Activated CD4-positive, alpha-beta T cell treated with anti-CD3 and anti-CD28 coated beads, Interleukin-2, amount 10 ng/mL, durations not matched to agents 7 days and 5 days (primary cell): ENCODE measurements around the gene ARMC3. TPM values are rescaled to one million over a fixed set of nuclear protein-coding genes. Genes with fewer than 3 reads are reported as not detected.
"Not testable (repeated sequence)": the region's sequence is repeated elsewhere in the genome, so short reads cannot be mapped to it uniquely, and the experiment has no call there.

Source experiments
- CTCF ChIA-PET: fragments of 350-600 bp; sonication (Branson Sonifier 250); formaldehyde crosslinking; loops from one replicate; lab custom pipeline; 2021; ENCODE audit warnings: antibody characterized with exemption; lab: Charles Lee
- POLR2A ChIA-PET: fragments of 350-600 bp; sonication (Branson Sonifier 250); formaldehyde crosslinking; loops from one replicate; lab custom pipeline; 2021; ENCODE audit warnings: antibody characterized with exemption; lab: Charles Lee
- DNase-seq: peaks from one replicate; pipeline ENCODE4 v3.0.0-alpha.2; 2020
- H3K27ac Mint-ChIP-seq: one replicate; pipeline ENCODE4 v1.8.0; 2021; ENCODE audit warnings: mild to moderate bottlenecking, moderate library complexity, mixed read lengths
- H3K27me3 Mint-ChIP-seq: one replicate; pipeline ENCODE4 v1.8.0; 2021; ENCODE audit warnings: mixed read lengths
- H3K36me3 Mint-ChIP-seq: one replicate; pipeline ENCODE4 v1.8.0; 2021; ENCODE audit warnings: low read depth, mixed read lengths
- H3K4me1 Mint-ChIP-seq: one replicate; pipeline ENCODE4 v1.8.0; 2021; ENCODE audit warnings: mixed read lengths
- H3K4me3 Mint-ChIP-seq: one replicate; pipeline ENCODE4 v1.8.0; 2021; ENCODE audit warnings: mild to moderate bottlenecking, moderate library complexity, mixed read lengths
- H3K9me3 Mint-ChIP-seq: one replicate; pipeline ENCODE4 v1.8.0; 2021; ENCODE audit warnings: mixed read lengths
- total RNA-seq, 2 experiments: library from RNA; stranded (reverse); gene quantifications; one replicate each; pipeline ENCODE4 v1.2.3, GENCODE V29; 2021

ARMC3 gene
- total RNA-seq, 2 experiments from 2014 or later, result not detected

GRCh38 chr10:23047201-23048050, 119.6 kb downstream of the ARMC3 start:
- POLR2A ChIA-PET, result no interaction called here
- DNase-seq, result no peak
- H3K9me3 Mint-ChIP-seq, result no peaks in the 10 kb centered on the region
- H3K27ac Mint-ChIP-seq, result no peak overlapping the region
- no peaks in the 10 kb centered on the region for H3K4me1 Mint-ChIP-seq
- no peak overlapping the region for H3K4me3 Mint-ChIP-seq
- peaks cover 5% of the 10 kb centered on the region for H3K27me3 Mint-ChIP-seq
- no peaks in the 10 kb centered on the region for H3K36me3 Mint-ChIP-seq
- CTCF ChIA-PET, result no interaction called here

DNA sequence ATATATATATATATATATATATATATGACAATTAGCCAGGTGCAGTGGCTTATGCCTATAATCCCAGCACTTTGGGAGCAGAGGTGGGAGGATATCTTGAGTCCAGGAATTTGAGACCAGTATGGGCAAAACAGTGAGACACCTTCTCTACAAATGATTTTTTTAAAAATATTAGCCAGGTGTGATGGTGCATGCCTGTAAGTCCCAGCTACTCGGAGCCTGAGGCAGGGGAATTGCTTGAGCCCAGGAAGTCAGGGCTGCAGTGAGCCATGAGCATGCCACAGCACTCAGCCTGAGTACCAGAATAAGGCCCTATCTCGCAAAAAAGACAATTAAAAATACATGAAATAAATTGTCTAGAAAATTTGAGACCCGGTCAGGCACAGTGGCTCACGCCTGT, 120.3 kb downstream of the ARMC3 start:
- H3K36me3 Mint-ChIP-seq, result no peaks in the 10 kb centered on the region
- no peaks in the 10 kb centered on the region for H3K4me1 Mint-ChIP-seq
- ChIA-PET CTCF (no interaction called here), POLR2A (no interaction called here)
- H3K4me3 Mint-ChIP-seq, result no peak overlapping the region
- DNase-seq, result no peak
- H3K27ac Mint-ChIP-seq, result no peak overlapping the region
- H3K9me3 Mint-ChIP-seq, result no peaks in the 10 kb centered on the region
- peaks cover 7% of the 10 kb centered on the region for H3K27me3 Mint-ChIP-seq

DNA sequence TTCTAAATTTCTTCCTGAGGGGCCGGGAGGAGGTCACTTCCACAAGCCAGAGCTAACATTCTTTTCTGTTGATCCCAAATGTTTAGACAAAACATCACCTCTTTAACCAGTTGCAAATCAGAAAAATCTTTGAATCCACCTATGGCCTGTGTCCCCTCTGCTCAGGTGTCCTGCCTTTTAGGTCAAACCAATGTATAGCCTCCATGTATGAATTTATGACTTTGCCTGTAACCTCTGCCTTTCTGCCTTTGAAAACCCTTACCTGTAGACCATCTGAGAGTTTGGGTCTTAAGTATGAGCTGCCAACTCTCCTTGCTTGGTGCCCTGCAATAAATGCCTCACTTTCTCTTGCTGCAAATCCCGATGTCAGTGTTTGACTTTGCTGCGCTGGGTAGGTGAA, 123.4 kb downstream of the ARMC3 start:
- Mint-ChIP-seq H3K4me1 (no peaks in the 10 kb centered on the region), H3K27me3 (peaks cover 2% of the 10 kb centered on the region), H3K4me3 (no peak overlapping the region), H3K36me3 (no peaks in the 10 kb centered on the region), H3K9me3 (no peaks in the 10 kb centered on the region), H3K27ac (no peak overlapping the region)
- ChIA-PET POLR2A (no interaction called here), CTCF (no interaction called here)
- no peak for DNase-seq

DNA sequence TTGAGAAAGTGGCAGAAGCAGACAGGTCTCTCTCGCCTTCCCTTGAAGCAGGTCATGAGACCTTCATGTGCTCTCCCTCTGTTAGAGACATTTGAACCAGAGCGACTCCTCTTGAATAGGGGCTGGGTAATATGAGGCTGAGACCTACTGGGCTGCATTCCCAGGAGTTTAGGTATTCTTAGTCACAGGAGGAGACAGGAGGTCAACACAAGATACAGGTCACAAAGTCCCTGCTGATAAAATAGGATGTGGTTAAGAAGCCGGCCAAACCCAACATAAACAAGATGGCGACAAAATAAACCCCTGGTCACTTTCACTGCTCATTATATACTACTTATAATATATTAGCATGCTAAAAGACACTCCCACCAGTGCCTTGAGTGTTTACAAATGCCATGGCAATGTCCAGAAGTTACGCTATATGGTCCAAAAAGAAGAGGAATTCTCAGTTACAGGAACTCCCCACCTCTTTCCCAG, 124.0 kb downstream of the ARMC3 start:
- H3K9me3 Mint-ChIP-seq, result no peaks in the 10 kb centered on the region
- no peak for DNase-seq
- H3K36me3 Mint-ChIP-seq, result no peaks in the 10 kb centered on the region
- POLR2A ChIA-PET, result no interaction called here
- no peak overlapping the region for H3K4me3 Mint-ChIP-seq
- no peak overlapping the region for H3K27ac Mint-ChIP-seq
- CTCF ChIA-PET, result no interaction called here
- no peaks in the 10 kb centered on the region for H3K4me1 Mint-ChIP-seq
- H3K27me3 Mint-ChIP-seq, result peaks cover 4% of the 10 kb centered on the region

- no peaks in the 10 kb centered on the region for H3K4me1 Mint-ChIP-seq
- no peaks in the 10 kb centered on the region for H3K36me3 Mint-ChIP-seq
- no peaks in the 10 kb centered on the region for H3K9me3 Mint-ChIP-seq
- no peak for DNase-seq
- ChIA-PET CTCF (no interaction called here), POLR2A (no interaction called here)
- no peak overlapping the region for H3K27ac Mint-ChIP-seq
- H3K4me3 Mint-ChIP-seq, result no peak overlapping the region
- H3K27me3 Mint-ChIP-seq, result peaks cover 6% of the 10 kb centered on the region
Measured at GRCh38 chr10:23053036-23053435, 125.2 kb downstream of the ARMC3 start.

- POLR2A ChIA-PET, result no interaction called here
- no peaks in the 10 kb centered on the region for H3K9me3 Mint-ChIP-seq
- peaks cover 11% of the 10 kb centered on the region for H3K27me3 Mint-ChIP-seq
- DNase-seq, result no peak
- no peaks in the 10 kb centered on the region for H3K4me1 Mint-ChIP-seq
- CTCF ChIA-PET, result no interaction called here
- no peak overlapping the region for H3K27ac Mint-ChIP-seq
- H3K4me3 Mint-ChIP-seq, result no peak overlapping the region
- no peaks in the 10 kb centered on the region for H3K36me3 Mint-ChIP-seq
Measured at GRCh38 chr10:23055424-23056185, 127.8 kb downstream of the ARMC3 start.

GRCh38 chr10:23056186-23056579, 128.3 kb downstream of the ARMC3 start:
- H3K9me3 Mint-ChIP-seq, result no peaks in the 10 kb centered on the region
- no peak for DNase-seq
- H3K4me1 Mint-ChIP-seq, result no peaks in the 10 kb centered on the region
- H3K36me3 Mint-ChIP-seq, result no peaks in the 10 kb centered on the region
- no peak overlapping the region for H3K4me3 Mint-ChIP-seq
- ChIA-PET CTCF (interaction anchor here (0.6 kb wide), 1 partner anchor 1784 kb away, joined by 3 read pairs; no protein-coding TSS in a partner anchor), POLR2A (no interaction called here)
- no peak overlapping the region for H3K27ac Mint-ChIP-seq
- peaks cover 14% of the 10 kb centered on the region for H3K27me3 Mint-ChIP-seq

- no peak overlapping the region for H3K27ac Mint-ChIP-seq
- H3K4me3 Mint-ChIP-seq, result no peak overlapping the region
- H3K27me3 Mint-ChIP-seq, result peaks cover 13% of the 10 kb centered on the region
- no peaks in the 10 kb centered on the region for H3K4me1 Mint-ChIP-seq
- POLR2A ChIA-PET, result no interaction called here
- CTCF ChIA-PET, result no interaction called here
- no peaks in the 10 kb centered on the region for H3K9me3 Mint-ChIP-seq
- H3K36me3 Mint-ChIP-seq, result no peaks in the 10 kb centered on the region
- no peak for DNase-seq
Measured at GRCh38 chr10:23058366-23058765, 130.5 kb downstream of the ARMC3 start.

DNA sequence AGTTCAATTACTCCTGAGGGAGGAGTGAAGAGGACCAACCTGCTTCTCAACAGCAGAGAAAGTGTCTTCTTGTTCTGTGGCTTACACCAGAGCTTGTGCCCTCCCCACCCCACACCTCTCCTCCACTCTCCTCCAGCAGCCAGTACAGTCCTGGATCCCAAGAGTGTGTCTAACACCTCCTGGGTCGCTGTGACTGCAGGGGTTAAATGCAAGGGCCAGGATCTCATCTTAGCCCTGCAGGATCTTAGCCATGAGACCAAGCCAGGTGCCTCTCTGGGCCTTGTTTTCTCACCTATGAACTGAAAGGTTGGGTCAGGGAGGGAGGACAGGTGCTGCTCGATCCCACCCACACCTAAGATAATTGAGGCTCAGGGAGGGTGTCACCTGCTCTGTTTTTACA, 133.1 kb downstream of the ARMC3 start:
- no peak overlapping the region for H3K4me3 Mint-ChIP-seq
- H3K27me3 Mint-ChIP-seq, result peaks cover 13% of the 10 kb centered on the region
- no peak overlapping the region for H3K27ac Mint-ChIP-seq
- DNase-seq, result no peak
- ChIA-PET CTCF (no interaction called here), POLR2A (no interaction called here)
- H3K36me3 Mint-ChIP-seq, result no peaks in the 10 kb centered on the region
- no peaks in the 10 kb centered on the region for H3K4me1 Mint-ChIP-seq
- H3K9me3 Mint-ChIP-seq, result no peaks in the 10 kb centered on the region

- no peak overlapping the region for H3K27ac Mint-ChIP-seq
- DNase-seq, result no peak
- ChIA-PET POLR2A (no interaction called here), CTCF (no interaction called here)
- H3K4me1 Mint-ChIP-seq, result peaks cover 2% of the 10 kb centered on the region
- H3K9me3 Mint-ChIP-seq, result no peaks in the 10 kb centered on the region
- no peak overlapping the region for H3K4me3 Mint-ChIP-seq
- H3K36me3 Mint-ChIP-seq, result no peaks in the 10 kb centered on the region
- H3K27me3 Mint-ChIP-seq, result peaks cover 9% of the 10 kb centered on the region
Measured at GRCh38 chr10:23063045-23063972, 135.5 kb downstream of the ARMC3 start.

DNA sequence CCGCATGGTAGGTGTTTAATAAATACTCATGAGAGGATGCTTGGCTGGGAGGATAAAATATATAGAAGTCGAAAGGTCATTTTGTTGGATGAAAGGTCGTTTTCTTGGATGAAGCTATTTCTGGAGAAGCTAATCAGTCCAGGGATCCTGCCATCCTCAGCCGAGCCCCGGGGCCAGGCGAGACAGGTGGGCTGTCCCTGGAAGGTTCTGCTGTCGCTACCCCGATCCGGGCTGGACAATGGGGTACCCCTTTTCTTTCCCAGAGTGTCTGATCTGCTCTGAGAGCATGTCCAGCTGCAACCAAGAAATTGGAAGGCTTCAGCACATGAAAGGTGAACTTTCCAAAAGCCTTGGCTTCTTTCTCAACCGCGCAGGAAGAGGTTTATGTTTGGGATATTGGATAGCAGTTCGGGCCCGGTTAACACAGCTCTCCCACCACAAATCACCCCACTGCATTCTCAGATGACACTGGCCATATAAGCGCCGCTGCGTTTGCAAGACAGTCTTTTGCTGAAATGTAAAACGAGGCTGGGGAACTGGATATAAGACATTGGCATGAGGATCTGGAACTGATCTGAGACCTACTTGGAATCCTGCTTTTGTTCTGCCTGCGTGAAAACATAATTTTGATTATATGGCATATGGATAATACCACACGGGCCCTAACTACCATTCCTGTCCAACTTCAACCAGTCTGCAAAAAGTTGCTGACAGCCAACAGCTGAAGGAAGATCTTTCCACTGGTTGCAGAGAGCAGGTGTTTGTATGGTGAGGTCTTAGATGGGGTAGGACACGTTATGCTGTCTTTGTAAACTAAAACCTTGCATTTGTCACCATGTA, 136.3 kb downstream of the ARMC3 start:
- no peak for DNase-seq
- Mint-ChIP-seq H3K36me3 (no peaks in the 10 kb centered on the region), H3K9me3 (no peaks in the 10 kb centered on the region), H3K4me1 (peaks cover 2% of the 10 kb centered on the region), H3K27me3 (peaks cover 5% of the 10 kb centered on the region), H3K27ac (no peak overlapping the region), H3K4me3 (no peak overlapping the region)
- ChIA-PET CTCF (no interaction called here), POLR2A (no interaction called here)

DNA sequence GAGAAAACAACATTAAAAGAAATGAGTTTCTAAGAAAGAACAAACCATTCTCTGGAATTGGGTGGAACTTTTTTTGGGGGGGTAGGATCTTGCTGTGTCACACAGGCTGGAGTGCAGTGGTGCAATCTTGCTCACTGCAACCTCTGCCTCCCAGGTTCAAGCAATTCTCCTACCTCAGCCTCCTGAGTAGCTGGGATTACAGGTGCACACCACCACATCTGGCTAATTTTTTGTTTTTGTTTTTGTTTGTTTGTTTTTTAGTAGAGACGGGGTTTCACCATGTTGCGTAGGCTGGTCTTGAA, 136.9 kb downstream of the ARMC3 start:
- POLR2A ChIA-PET, H3K4me3 Mint-ChIP-seq, H3K36me3 Mint-ChIP-seq, H3K9me3 Mint-ChIP-seq, H3K27me3 Mint-ChIP-seq, H3K4me1 Mint-ChIP-seq, DNase-seq, CTCF ChIA-PET, H3K27ac Mint-ChIP-seq: not testable (repeated sequence)
